Fibroblast of skin of abdomen (primary cell): ENCODE results near the gene ENDOU.

Source experiments
- DNase-seq: peaks from one replicate; pipeline ENCODE4 v3.0.0-alpha.2; 2013

Gene ENDOU

GRCh38 chr12:47717443-47718193 is 7.7 kb downstream of the ENDOU start:
- peak; percentile 70 for DNase-seq

DNA sequence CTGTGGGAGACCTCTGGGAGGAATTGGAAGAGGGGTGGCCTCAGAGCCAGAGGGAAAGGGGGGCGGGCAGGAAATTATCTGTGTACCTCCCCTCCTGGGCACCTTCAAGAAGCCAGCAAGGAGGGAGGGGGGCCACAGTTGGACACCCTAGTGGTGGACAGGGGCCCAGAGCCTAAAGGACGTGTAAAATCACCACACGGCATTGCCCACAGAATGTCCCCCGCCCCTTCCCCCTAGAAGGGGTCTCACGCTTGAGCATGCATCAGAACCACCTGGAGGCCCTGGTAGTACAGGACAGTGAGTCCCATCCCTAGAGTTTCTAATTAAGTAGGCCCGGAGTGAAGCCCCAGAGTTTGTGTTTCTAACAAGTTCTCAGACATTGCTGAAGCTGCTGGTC is 8.2 kb downstream of the ENDOU start:
- no peak for DNase-seq

GRCh38 chr12:47715877-47716548 is 9.3 kb downstream of the ENDOU start:
- DNase-seq, result no peak

DNA sequence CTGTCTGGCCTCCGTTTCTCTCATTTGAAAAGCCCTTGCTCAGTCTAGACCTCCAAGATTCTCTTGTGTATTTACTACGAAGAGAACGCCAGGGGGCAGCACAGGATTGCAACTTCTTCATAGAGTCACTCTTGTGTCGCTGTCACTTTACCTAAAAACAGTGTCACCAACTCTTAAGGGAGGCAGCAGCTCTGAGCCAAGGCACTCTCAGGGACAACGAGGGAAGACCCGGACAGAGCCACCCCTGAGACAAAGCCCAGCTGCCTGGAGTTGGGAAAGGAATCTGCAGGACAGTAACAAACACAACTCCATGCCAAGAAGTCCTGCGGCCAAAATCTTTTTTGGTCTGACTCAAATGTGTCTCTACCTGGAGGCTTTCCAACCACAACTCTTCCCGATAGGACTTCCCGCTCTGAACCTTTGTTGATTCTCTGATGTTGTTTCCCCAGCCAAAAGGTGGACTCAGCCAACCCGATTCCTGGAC is 9.9 kb downstream of the ENDOU start:
- peak; percentile 55 for DNase-seq

DNA sequence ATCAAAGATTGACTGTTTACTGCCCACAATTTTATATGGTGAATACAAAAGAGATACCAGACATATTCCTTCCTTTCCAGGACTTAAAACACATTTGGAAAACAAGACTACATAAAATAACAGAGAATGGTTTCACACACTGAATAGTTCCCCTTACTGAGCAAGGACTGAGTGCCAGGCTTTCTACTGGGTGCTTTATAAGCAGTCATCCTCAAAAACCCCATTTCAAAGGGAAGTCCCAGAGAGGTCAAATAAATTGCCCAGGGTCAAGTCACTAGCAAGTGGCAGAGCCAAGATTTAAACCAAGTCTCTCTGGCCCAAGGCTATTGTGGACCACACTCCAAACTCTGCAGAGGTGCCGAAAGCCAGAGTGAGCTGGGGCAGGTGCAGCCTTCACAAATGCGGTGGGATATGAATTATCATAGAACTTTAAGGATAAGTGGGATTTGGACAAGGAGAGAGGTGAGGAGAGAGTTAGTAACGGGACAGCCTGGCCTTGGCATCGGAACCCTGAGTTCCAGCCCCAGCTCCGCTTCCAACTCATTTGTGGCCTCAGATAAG is 10.4 kb downstream of the ENDOU start:
- no peak for DNase-seq

DNA sequence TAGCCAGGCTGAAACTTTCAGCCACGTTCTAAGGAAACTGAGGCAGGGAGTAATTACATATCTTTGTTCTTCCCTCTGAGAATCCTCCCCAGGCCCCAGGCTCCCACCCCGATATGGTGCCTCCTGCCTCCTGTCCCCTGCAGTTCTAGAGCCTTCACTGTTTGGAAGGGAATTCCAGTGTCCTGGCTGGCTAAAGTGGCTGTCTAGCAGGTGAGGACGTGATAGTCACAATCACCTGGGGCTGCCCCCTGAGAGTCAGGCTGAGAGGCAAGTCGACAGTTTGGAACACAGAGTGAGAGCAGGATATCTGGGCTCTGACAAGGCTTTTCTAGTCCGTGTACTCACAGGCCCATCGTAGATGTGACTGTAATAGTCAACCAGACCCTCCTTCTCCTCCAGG is 13.1 kb downstream of the ENDOU start:
- DNase-seq, result no peak

DNA sequence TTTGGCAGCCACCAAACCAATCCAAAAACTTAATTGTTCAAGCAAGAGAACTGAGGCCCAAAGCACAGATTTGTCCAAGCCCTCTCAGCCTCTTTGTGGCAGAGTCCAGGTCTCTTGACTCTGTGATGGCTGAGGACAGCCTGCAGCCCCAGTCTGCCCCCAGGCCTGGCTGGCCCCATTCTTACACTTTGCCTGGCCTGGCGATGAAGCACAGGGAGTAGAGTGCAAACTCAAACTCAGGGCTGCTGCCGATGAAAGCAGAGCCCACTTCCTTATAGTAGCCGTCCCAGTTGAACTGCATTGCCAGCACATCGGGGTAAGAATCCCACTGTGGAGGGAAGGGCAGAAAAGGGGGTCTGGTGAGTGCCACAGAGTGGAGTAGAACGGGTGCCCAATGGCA is 13.8 kb downstream of the ENDOU start:
- no peak for DNase-seq

- no peak for DNase-seq
Measured at GRCh38 chr12:47710278-47710677, 15.0 kb downstream of the ENDOU start.

DNA sequence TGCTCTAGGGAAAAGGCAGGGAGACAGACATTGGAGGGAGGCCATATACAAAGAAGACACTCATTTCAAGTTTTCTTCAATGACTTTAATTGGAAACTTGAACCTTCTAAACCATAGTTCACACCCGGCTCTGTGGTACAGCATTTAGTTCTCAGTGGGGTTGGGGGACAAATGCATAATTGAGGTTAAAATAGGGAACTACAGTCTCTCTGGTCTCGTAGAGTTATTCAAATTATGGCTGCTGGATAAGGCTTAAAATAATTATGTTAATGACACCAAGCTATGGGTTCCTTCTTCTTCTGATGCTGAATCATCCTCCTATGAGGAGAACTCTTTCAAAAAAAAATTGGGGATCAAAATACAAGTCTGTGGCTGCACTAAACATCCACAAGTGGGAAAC is 15.6 kb downstream of the ENDOU start:
- DNase-seq, result no peak

DNA sequence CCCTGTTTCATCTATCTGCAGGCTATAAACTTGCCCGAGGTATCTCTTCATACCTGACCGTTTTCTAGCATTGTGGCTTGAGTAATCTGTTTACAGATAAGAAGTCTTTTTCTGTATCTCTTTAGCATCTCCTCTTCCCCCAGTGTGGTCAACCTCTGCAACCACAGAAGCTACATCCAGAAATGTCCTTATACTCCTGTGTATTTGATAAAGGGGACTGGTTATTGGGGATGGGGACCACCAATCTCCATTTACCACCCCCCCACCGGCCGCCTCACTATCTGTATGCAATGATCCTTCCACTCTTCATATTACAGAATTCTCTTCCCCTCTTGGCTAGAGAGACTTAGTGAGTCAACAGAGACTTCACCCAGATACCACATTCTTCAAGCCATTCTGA is 16.1 kb downstream of the ENDOU start:
- DNase-seq, result no peak

DNA sequence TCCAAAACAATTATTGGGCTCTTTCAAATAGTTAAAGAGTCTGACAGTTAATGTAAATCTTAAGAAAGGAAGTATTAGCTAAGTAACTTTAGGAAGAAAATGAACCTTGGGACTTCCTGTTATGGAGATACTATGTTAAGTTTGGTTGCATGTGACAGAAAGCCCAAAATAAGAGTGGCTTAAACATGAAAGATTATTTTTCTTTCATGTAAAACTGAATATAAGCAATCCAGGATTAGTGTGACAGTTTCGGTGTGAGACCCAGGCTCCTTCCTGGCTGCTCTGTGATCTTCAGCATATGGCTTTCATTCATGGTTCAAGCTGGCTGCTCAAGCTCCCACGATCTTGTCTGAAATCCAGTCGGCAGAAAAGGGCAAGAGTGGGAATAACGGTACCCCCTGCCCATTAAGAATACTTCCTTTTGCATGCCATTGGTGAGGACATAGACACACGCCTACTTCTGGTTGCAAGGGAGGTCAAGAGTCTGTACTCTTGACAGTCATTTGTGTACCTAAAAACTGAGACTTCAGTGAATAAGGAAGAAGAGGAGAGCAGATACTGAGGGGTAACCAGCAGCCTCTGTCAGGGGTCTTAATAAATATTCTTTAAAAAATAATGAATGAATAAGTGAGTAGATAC is 17.3 kb downstream of the ENDOU start:
- no peak for DNase-seq

- no peak for DNase-seq
Measured at GRCh38 chr12:47707355-47707754, 17.9 kb downstream of the ENDOU start.

DNA sequence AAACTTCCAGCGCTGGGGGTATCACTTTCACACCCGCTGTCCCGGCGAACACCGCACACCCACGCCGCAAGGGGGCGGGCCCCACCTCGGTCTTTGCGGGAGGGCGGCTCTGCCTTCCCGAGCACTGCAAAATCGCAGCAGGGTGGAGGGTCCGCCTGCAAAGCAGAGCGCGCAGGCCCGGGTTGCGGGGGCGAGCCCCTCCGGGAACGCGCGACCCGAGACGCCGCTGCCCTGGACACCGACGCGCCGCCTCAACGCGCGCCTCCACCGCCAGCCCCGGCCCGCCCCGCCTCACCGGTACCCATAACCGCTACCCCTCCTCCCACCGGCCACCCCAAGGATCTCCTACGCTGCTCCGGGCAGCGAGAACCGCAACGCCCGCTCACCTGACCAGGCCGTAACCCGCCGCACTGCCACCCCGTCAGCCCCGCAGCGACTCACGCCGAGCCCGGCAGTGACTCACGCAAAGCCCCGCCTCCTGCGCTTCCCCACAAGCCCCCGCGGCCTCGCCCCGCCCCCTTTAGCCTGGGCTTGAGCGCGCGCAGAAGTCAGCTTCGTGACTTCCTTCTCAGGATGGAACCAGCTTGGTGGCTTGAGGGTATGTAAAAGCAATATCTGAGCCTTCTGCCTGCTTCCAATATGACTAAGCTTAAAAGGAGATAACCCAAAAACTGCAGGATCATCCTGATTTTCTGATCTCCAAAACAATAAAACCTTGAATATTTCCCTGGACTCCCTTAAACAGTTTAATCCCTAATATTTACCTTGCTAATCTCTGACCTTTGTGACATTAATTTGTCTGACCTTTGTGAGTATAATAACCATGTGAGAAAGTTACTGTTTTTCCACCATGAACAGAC is 19.5 kb downstream of the ENDOU start, which contains the start of gene RPAP3:
TSS of gene RPAP3 (minus strand) at position 465 of the 860 bp plus-strand sequence. CDS start 3,190 bp downstream, outside the sequence.
- DNase-seq, result peak; percentile 90

DNA sequence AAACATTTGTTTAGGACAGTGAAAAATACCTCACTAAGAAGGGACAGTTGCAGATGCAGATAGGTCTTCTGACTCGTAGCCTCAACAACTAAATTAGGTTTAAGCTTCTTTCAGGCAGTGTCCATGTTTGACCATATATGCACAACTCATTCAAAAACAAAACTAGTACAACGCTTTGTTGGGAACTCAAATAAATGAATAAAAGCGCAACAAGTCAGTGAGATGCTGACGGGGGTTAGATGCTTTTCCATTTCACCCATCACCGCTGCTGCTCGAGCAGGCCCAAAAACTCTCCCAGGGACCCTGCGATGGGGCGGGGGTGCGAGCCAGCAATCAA is 20.1 kb downstream of the ENDOU start:
- DNase-seq, result no peak

GRCh38 chr12:47704719-47705118 is 20.6 kb downstream of the ENDOU start:
- no peak for DNase-seq

DNA sequence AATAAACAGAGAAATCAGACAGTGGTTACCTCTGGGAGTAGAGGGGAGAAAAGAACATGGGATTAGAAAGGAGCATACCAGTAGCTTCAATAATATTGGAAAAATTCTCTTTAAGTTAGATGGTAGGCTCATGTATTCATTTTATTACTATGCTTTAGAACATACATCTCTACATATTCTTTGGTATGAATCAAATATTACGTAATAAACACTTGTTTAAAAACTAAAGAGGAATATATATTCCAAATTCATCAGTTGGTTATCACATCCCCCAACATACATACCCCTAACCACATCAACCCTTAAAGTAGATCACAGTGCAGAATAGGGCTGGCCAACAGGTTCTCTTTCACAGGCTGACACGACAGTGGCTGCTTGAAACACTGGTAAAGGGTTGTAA is 25.0 kb downstream of the ENDOU start:
- DNase-seq, result no peak

DNA sequence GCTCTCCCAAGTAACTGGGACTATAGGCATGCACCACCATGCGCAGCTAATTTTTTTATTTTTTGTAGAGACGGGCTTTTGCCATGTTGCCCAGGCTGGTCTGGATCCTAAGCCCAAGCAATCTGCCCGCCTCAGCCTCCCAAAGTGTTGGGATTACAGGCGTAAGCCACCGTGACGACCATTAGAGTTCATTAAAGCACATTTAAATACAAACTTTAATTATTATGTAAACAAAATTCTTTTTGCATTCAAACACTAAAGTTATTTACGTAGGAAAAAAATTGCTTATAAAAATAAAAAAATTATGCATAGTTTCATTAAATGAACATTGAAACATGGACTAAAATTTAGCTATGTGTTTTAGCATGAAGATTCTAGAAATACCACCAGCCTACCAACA is 26.7 kb downstream of the ENDOU start:
- no peak for DNase-seq

DNA sequence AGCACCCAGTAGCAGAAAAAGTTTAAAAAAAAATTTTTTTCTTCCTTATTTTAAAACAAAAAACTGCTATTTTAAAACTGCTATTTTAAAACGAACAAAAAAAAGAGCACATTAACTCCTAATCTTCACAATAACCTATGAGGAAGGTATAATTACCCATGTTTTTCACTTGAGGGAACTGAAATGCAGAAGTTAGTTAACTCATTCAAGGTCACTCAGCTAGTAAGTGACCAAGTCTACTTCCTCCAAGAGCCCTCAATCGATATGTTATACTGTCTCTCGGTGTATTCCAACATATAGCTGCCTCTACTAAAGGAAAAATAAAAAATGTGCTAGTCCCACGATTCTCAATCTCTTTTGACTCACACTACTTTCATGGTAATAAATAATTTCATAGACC is 27.2 kb downstream of the ENDOU start:
- DNase-seq, result no peak

- DNase-seq, result no peak
Measured at GRCh38 chr12:47689215-47689614, 36.1 kb downstream of the ENDOU start.

GRCh38 chr12:47687636-47688035 is 37.7 kb downstream of the ENDOU start:
- no peak for DNase-seq

DNA sequence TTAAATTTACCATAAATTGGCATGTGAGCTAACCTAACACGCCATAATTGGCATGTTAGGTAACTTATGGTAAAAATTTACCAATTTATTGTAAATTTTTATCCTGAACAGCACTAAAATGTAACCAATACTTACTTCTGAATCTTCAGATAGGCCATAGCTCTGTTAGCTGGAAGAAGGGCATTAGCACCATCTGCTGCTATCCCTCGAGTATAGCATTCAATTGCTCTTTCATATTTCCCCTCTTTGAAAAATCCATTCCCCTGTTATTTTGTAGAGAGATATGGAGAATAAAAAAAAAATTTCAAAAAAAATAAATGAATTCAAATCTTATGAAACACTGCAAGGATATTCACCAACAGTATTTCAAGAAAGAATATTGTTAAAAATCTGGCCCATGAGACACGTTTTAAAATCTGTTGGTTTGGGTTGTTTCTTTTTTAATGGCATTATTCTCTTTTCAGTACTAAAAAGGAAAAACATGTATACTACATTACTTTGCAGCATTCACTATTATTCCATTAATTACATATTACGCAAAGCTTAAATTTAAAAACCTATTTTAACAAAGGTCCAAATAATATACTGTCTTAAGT is 38.5 kb downstream of the ENDOU start:
- DNase-seq, result peak; percentile 43

DNA sequence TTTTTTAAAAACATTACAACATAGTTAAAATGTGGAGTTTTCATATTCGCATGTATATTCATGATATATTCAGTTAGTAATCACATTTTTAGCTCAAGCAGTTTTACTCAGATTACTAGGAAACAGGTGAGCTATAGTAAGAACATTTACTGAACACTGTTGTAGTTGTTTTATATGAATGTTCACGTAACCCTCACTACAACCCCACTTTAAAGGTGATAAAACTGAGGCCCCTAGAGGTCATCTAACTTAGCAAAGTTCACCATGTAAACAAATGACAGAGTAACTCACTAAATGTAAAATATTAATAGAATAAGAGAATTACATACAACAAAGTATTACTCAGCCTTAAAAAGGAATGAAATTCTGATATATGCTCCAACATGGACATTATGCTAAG is 45.5 kb downstream of the ENDOU start:
- DNase-seq, result no peak
